ENCODE results near the gene MTRF1L. TPM values are rescaled to one million over a fixed set of nuclear protein-coding genes. Genes with fewer than 3 reads are reported as not detected.
A peak's percentile ranks its signal among the peaks of the same experiment; 100 is the strongest.

The MTRF1L gene
- total RNA-seq, 1 donor from 2014 or later = 17.0 TPM

DNA sequence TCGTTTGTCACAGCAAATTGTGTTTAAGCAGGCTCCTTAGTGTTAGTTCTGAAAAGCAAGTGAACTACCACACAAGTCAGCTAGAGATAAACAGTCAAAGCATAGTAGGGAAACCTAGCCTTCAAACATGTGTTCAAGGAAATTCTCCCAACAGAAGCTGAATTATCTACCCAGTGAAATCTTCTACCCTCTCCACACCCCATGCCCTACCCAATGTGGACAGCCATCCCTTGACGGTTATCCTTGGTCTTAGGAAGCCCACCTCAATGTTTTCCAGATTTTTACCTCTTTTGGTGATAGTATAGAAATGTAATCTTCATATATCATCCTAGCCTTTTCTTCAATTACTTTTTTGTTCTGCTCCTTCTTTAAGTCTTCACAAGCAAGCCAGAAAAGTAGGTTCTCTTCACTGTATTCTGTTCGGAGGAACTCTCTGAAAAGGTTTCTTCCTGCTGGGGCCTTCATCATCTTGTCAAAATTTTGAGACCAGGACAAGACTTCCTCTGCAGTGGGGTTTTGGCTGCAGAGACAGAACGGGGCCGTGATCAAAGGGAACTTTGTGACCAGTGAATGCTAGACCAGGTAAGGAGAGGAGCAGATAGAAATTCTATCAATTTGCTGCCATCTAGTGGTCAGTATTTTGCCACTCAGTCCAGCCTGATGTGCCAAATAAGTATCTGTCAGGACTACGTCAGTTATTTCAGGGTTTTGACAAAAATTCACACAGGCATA lies 21.6 kb upstream of the MTRF1L start:
- TF ChIP-seq, protein P1, sequence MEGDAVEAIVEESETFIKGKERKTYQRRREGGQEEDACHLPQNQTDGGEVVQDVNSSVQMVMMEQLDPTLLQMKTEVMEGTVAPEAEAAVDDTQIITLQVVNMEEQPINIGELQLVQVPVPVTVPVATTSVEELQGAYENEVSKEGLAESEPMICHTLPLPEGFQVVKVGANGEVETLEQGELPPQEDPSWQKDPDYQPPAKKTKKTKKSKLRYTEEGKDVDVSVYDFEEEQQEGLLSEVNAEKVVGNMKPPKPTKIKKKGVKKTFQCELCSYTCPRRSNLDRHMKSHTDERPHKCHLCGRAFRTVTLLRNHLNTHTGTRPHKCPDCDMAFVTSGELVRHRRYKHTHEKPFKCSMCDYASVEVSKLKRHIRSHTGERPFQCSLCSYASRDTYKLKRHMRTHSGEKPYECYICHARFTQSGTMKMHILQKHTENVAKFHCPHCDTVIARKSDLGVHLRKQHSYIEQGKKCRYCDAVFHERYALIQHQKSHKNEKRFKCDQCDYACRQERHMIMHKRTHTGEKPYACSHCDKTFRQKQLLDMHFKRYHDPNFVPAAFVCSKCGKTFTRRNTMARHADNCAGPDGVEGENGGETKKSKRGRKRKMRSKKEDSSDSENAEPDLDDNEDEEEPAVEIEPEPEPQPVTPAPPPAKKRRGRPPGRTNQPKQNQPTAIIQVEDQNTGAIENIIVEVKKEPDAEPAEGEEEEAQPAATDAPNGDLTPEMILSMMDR (IDR thresholded peaks at IDR 0.05; ENCODE audit: unreplicated experiment) = peak; percentile 88
- Mint-ChIP-seq H3K4me1 (peaks cover 3% of the 10 kb centered on the region), H3K36me3 (no peaks in the 10 kb centered on the region), H3K27ac (no peak overlapping the region), H3K9me3 (peaks cover 4% of the 10 kb centered on the region), H3K4me3 (no peak overlapping the region), H3K27me3 (ENCODE audit: low read depth) (peaks cover 6% of the 10 kb centered on the region)
- DNase-seq (ENCODE audit: low spot score in 2 of 2, unreplicated experiment in 2 of 2) = no peak

DNA sequence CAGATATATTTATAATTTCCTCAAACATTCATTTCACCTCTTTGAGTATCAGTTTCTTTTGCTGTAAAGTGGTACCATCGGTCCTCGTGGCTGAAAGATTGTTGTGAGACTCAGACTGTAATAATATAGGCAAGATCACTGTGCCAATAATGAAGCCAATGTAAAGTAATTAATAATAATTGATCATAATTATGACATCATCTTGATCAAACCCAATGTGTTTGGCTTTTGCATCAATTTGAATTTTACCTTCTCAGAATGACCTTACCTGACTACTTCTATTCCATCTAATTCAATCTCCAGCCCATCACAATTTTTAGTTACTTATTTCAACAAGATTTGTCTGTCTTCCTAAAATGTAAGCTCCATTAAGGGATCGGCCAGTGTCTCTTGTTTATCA lies 15.8 kb upstream of the MTRF1L start:
- no peaks in the 10 kb centered on the region for H3K27me3 Mint-ChIP-seq (ENCODE audit: low read depth)
- H3K27ac Mint-ChIP-seq = no peak overlapping the region
- no peak overlapping the region for H3K4me3 Mint-ChIP-seq
- DNase-seq (ENCODE audit: low spot score in 2 of 2, unreplicated experiment in 2 of 2) = no peak
- peaks cover 4% of the 10 kb centered on the region for H3K9me3 Mint-ChIP-seq
- H3K4me1 Mint-ChIP-seq = peaks cover 9% of the 10 kb centered on the region
- H3K36me3 Mint-ChIP-seq = no peaks in the 10 kb centered on the region
- TF ChIP-seq, protein P1 (IDR thresholded peaks at IDR 0.05; ENCODE audit: unreplicated experiment) = no peak

DNA sequence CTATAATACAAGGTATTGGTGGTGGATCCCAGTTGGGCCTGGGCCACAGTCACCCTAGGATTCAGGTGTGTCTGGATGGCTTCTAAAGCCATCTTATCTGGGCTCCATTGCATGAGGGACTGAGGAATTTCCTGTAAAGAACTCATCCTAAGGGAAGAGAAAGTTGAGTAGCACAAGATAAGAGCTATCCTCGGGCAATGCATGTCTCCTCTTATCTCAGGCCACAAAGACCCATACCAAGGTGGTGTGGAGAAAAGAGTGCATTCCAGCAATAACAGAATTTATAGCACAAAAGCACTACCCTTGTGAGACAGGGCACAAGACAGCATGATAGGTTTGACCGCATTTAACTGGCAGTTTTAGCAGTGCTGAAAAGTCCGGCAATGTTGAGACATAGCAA lies 14.3 kb upstream of the MTRF1L start:
- TF ChIP-seq, protein P1 (IDR thresholded peaks at IDR 0.05; ENCODE audit: unreplicated experiment) = no peak
- peaks cover 3% of the 10 kb centered on the region for H3K27me3 Mint-ChIP-seq (ENCODE audit: low read depth)
- H3K4me3 Mint-ChIP-seq = no peak overlapping the region
- no peaks in the 10 kb centered on the region for H3K36me3 Mint-ChIP-seq
- H3K4me1 Mint-ChIP-seq = peaks cover 10% of the 10 kb centered on the region
- H3K27ac Mint-ChIP-seq = no peak overlapping the region
- no peak for DNase-seq (ENCODE audit: low spot score in 2 of 2, unreplicated experiment in 2 of 2)
- H3K9me3 Mint-ChIP-seq = peaks cover 4% of the 10 kb centered on the region

DNA sequence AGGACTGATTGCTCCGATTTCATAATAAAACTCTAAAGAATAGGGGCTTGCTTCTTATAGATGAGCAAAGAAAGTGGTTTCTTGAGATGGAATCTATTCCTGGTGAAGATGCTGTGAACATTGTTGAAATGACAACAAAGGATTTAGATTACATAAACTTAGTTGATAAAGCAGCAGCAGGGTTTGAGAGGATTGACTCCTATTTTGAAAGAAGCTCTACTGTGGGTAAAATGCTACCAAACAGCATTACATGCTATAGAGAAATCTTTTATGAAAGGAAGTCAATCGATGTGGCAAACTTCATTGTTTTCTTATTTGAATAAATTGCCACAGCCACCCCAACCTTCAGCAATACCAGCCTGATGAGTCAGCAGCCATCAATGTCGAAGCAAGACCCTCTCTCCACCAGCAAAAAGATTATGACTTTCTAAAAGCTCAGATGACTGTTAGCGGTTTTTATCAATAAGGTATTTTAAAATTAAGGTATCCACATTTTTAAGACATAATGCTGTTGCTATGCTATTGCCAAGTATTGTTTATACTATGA lies 12.7 kb upstream of the MTRF1L start:
- H3K27ac Mint-ChIP-seq = no peak overlapping the region
- TF ChIP-seq, protein P1 (IDR thresholded peaks at IDR 0.05; ENCODE audit: unreplicated experiment) = no peak
- H3K4me1 Mint-ChIP-seq = peaks cover 7% of the 10 kb centered on the region
- no peak overlapping the region for H3K4me3 Mint-ChIP-seq
- H3K9me3 Mint-ChIP-seq = peaks cover 4% of the 10 kb centered on the region
- no peak for DNase-seq (ENCODE audit: low spot score in 2 of 2, unreplicated experiment in 2 of 2)
- no peaks in the 10 kb centered on the region for H3K36me3 Mint-ChIP-seq
- H3K27me3 Mint-ChIP-seq (ENCODE audit: low read depth) = peaks cover 3% of the 10 kb centered on the region

DNA sequence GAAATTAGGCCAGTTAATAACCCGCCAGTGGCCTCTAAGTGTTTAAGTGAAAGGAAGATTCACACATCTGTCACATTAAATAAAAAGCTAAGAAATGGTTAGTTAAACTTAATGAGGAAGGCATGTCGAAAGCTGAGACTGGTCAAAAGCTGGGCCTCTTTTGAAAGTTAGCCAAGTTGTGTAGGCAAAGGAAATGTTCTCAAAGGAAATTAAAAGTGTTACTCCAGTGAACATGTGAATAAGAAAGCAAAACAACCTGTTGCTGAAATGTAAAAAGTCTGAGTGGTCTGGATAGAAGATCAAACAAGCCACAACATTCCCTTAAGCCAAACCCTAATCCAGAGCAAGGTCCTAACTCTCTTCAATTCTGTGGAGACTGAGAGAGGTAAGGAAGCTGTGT lies 10.9 kb upstream of the MTRF1L start:
- Mint-ChIP-seq H3K9me3 (no peaks in the 10 kb centered on the region), H3K4me1 (peaks cover 7% of the 10 kb centered on the region), H3K36me3 (no peaks in the 10 kb centered on the region), H3K27me3 (ENCODE audit: low read depth) (peaks cover 3% of the 10 kb centered on the region), H3K27ac (no peak overlapping the region), H3K4me3 (no peak overlapping the region)
- no peak for DNase-seq (ENCODE audit: low spot score in 2 of 2, unreplicated experiment in 2 of 2)
- TF ChIP-seq, protein P1 (IDR thresholded peaks at IDR 0.05; ENCODE audit: unreplicated experiment) = no peak
